Mesendoderm (in vitro differentiated cells): ENCODE results near the gene MOB4.
A peak's percentile ranks its signal among the peaks of the same experiment; 100 is the strongest.

Experiments
- DNase-seq: peaks from one replicate; pipeline ENCODE4 v3.0.0; 2013
- H2AK5ac ChIP-seq: 2 replicates; pipeline ENCODE4 v1.6.1; 2013; ENCODE audit warnings: low read length, inconsistent platforms
- H2BK120ac ChIP-seq: 2 replicates; pipeline ENCODE4 v1.6.1; 2013; ENCODE audit warnings: low read depth, mild to moderate bottlenecking, low read length, moderate library complexity, mixed read lengths
- H2BK15ac ChIP-seq: replicated peaks from 2 replicates; pipeline ENCODE4 v1.6.1; 2013; ENCODE audit warnings: low read depth, mild to moderate bottlenecking, moderate library complexity
- H2BK5ac ChIP-seq: 2 replicates; pipeline ENCODE4 v1.6.1; 2013; ENCODE audit warnings: low read length, inconsistent platforms
- H3K18ac ChIP-seq: 2 replicates; pipeline ENCODE4 v1.6.1; 2013; ENCODE audit warnings: mild to moderate bottlenecking, low read length, mixed read lengths
- H3K23ac ChIP-seq: one replicate; pipeline ENCODE4 v1.6.1; 2013; ENCODE audit warnings: low read length
- H3K27ac ChIP-seq: 2 replicates; pipeline ENCODE4 v1.5.1; 2013; ENCODE audit warnings: low read depth, mild to moderate bottlenecking, inconsistent platforms, low read length, moderate library complexity
- H3K27me3 ChIP-seq: 2 replicates; pipeline ENCODE4 v1.6.1; 2013; ENCODE audit warnings: low read length, control low read depth, mild to moderate bottlenecking, inconsistent platforms; ENCODE audit not compliant: insufficient read depth, poor library complexity
- H3K36me3 ChIP-seq: 2 replicates; pipeline ENCODE4 v1.6.1; 2013; ENCODE audit warnings: low read length, inconsistent platforms; ENCODE audit not compliant: control insufficient read depth, insufficient read depth
- H3K4ac ChIP-seq: one replicate; pipeline ENCODE4 v1.6.1; 2013; ENCODE audit warnings: low read depth, mild to moderate bottlenecking, low read length, moderate library complexity
- H3K4me1 ChIP-seq: 2 replicates; pipeline ENCODE4 v1.6.1; 2013; ENCODE audit warnings: low read depth, low read length, inconsistent platforms; ENCODE audit not compliant: control insufficient read depth
- H3K4me2 ChIP-seq: 2 replicates; pipeline ENCODE4 v1.6.1; 2013; ENCODE audit warnings: low read length
- H3K4me3 ChIP-seq: 2 replicates; pipeline ENCODE4 v1.5.1; 2013; ENCODE audit warnings: mild to moderate bottlenecking, low read length
- H3K56ac ChIP-seq: one replicate; pipeline ENCODE4 v1.6.1; 2013; ENCODE audit warnings: low read length
- H3K79me1 ChIP-seq: 2 replicates; pipeline ENCODE4 v1.6.1; 2013; ENCODE audit warnings: low read length, inconsistent platforms
- H3K79me2 ChIP-seq: 2 replicates; pipeline ENCODE4 v1.6.1; 2013; ENCODE audit warnings: mild to moderate bottlenecking, low read length; ENCODE audit not compliant: control insufficient read depth, insufficient read depth
- H3K9ac ChIP-seq: 2 replicates; pipeline ENCODE4 v1.6.1; 2013; ENCODE audit warnings: low read length, inconsistent platforms
- H4K5ac ChIP-seq: one replicate; pipeline ENCODE4 v1.6.1; 2013; ENCODE audit warnings: low read length
- H4K8ac ChIP-seq: one replicate; pipeline ENCODE4 v1.6.1; 2013; ENCODE audit warnings: low read depth, mild to moderate bottlenecking, control low read depth, low read length, moderate library complexity
- WGBS: extraction: QIAGEN DNeasy Blood & Tissue Kit; methylation state at CpG from one replicate; pipeline ENCODE4 v1.1.7; 2013; ENCODE audit warnings: low lambda C conversion rate, missing lambda C conversion rate; ENCODE audit not compliant: insufficient coverage; ENCODE audit errors: extremely low coverage; 5-methylcytosine and 5-hydroxymethylcytosine counted together

The MOB4 gene

DNA sequence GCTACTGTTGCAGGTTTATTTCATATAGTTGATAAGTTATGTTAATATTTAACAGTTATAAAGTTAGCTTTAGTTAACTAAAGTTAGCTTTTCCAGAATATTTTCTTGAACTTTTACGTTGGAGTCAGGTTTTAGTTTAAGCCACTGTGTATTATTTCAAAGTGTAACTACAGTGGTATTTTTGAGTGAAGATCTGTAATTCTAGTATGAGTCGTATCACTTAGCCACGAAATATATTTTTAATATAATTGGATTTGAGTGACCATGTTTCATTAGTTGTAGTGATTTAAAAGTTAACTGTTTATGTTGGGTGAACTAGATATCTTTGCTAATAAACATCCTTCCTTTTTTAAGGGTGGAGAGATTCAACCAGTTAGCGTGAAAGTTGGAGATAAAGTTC is 13.2 kb upstream of the MOB4 start:
- Histone ChIP-seq H4K5ac (no peak overlapping the region), H3K79me1 (peaks cover 5% of the 10 kb centered on the region)
- WGBS = no CpG with 5 or more reads among the region's 4 CpGs

DNA sequence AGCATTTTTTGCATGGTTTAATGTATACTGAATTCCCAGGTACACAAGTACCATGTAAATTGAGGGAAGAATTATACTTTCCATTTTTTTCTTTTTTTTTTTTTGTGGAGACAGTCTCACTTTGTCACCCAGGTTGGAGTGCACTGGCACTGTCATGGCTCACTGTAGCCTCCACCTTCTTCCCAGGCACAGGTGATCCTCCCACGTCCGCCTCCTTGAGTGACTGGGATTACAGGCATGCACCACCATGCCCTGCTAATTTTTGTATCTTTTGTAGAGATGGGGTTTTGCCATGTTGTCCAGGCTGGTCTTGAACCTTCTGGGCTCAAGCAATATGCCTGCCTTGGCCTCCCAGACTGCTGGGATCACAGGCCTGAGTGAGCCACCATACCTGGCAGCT is 11.9 kb upstream of the MOB4 start:
- Histone ChIP-seq H3K4me1 (peaks cover 2% of the 10 kb centered on the region), H3K4me2 (no peak overlapping the region), H3K4ac (no peak overlapping the region), H3K23ac (no peak overlapping the region), H2BK5ac (no peak overlapping the region), H3K56ac (no peak overlapping the region), H4K5ac (no peak overlapping the region), H3K27ac (no peak overlapping the region), H2BK120ac (no peak overlapping the region), H3K79me1 (peaks cover 5% of the 10 kb centered on the region), H3K79me2 (peaks cover 35% of the 10 kb centered on the region), H2AK5ac (no peak overlapping the region), H3K9ac (no peak overlapping the region), H4K8ac (no peak overlapping the region), H3K4me3 (no peak overlapping the region), H3K18ac (no peak overlapping the region), H3K27me3 (no peaks in the 10 kb centered on the region), H3K36me3 (no peaks in the 10 kb centered on the region), H2BK15ac (no peak overlapping the region)
- no CpG with 5 or more reads among the region's 2 CpGs for WGBS
- DNase-seq = no peak

More for the DNA sequence above, 13.2 kb upstream of the MOB4 start:
- H3K23ac ChIP-seq = no peak overlapping the region
- no peak overlapping the region for H3K4me2 ChIP-seq
- no peak overlapping the region for H3K4me3 ChIP-seq
- no peaks in the 10 kb centered on the region for H3K36me3 ChIP-seq
- no peak overlapping the region for H3K9ac ChIP-seq
- H2AK5ac ChIP-seq = no peak overlapping the region
- no peak overlapping the region for H2BK120ac ChIP-seq
- no peak overlapping the region for H2BK5ac ChIP-seq
- H4K8ac ChIP-seq = no peak overlapping the region
- no peak for DNase-seq
- H2BK15ac ChIP-seq = no peak overlapping the region
- peaks cover 48% of the 10 kb centered on the region for H3K79me2 ChIP-seq
- peaks cover 2% of the 10 kb centered on the region for H3K4me1 ChIP-seq
- H3K4ac ChIP-seq = no peak overlapping the region
- no peak overlapping the region for H3K27ac ChIP-seq
- H3K18ac ChIP-seq = no peak overlapping the region
- H3K27me3 ChIP-seq = no peaks in the 10 kb centered on the region
- H3K56ac ChIP-seq = no peak overlapping the region

DNA sequence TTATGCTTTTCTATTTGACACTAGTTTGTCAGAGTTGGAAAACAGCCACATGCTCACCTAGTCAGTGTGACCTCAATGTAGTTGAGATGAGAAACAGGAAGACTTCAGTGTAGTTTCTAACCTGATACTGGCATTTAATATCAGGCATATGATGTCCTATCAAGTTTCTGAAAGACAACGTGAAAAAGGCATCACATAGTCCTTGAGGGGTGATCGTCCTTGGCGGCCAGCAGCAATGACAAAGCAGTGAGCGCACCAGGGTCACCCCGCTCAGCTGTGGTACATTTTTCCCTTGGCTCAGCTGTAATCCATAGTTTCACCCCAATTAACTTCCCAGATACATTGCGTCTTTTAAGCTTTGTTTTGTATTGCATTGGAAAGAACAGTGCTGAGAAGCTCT is 11.4 kb upstream of the MOB4 start:
- H3K36me3 ChIP-seq = no peaks in the 10 kb centered on the region
- no peak overlapping the region for H2BK5ac ChIP-seq
- H3K27me3 ChIP-seq = no peaks in the 10 kb centered on the region
- no peak overlapping the region for H2BK15ac ChIP-seq
- no peak for DNase-seq
- H3K4me1 ChIP-seq = peaks cover 2% of the 10 kb centered on the region
- H3K79me1 ChIP-seq = peaks cover 5% of the 10 kb centered on the region
- no peak overlapping the region for H3K4ac ChIP-seq
- H3K4me3 ChIP-seq = no peak overlapping the region
- WGBS = no CpG with 5 or more reads among the region's 6 CpGs
- no peak overlapping the region for H4K5ac ChIP-seq
- no peak overlapping the region for H3K18ac ChIP-seq
- no peak overlapping the region for H3K56ac ChIP-seq
- H4K8ac ChIP-seq = no peak overlapping the region
- peaks cover 30% of the 10 kb centered on the region for H3K79me2 ChIP-seq
- no peak overlapping the region for H3K4me2 ChIP-seq
- no peak overlapping the region for H3K23ac ChIP-seq
- no peak overlapping the region for H3K27ac ChIP-seq
- no peak overlapping the region for H2AK5ac ChIP-seq
- H3K9ac ChIP-seq = no peak overlapping the region
- H2BK120ac ChIP-seq = no peak overlapping the region

GRCh38 chr2:197506658-197507057 is 9.2 kb upstream of the MOB4 start:
- Histone ChIP-seq H2AK5ac (no peak overlapping the region), H2BK5ac (no peak overlapping the region), H3K4me1 (peaks cover 2% of the 10 kb centered on the region), H2BK120ac (no peak overlapping the region), H4K5ac (no peak overlapping the region), H3K56ac (no peak overlapping the region), H3K4me2 (no peak overlapping the region), H3K36me3 (no peaks in the 10 kb centered on the region), H2BK15ac (no peak overlapping the region), H3K27me3 (no peaks in the 10 kb centered on the region), H3K23ac (no peak overlapping the region), H4K8ac (no peak overlapping the region), H3K18ac (no peak overlapping the region), H3K9ac (no peak overlapping the region), H3K4ac (no peak overlapping the region), H3K27ac (no peak overlapping the region), H3K79me2 (peaks cover 15% of the 10 kb centered on the region), H3K4me3 (no peak overlapping the region), H3K79me1 (peaks cover 5% of the 10 kb centered on the region)
- no peak for DNase-seq
- no CpG with 5 or more reads among the region's 5 CpGs for whole genome bisulfite sequencing

DNA sequence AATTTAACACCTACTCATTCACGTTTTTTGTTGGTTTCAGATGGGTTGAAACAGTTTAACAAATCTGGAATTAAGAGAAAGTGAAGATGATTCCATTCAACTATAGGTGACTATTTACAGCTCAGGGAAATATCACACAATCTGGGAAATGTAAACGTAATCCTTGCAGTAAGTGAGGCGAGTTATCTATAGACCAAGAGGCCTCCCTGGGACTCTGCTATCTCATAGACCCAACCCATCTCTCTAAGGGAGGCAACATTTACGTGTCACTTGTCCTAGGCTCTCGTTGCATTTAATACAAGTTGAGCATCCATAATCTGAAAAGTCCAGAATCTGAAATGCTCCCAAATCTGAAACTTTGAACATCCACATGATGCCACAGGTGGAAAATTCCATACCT is 2.0 kb upstream of the MOB4 start:
- Histone ChIP-seq H2AK5ac (no peak overlapping the region), H2BK15ac (no peak overlapping the region), H2BK120ac (no peak overlapping the region), H3K4me1 (no peaks in the 10 kb centered on the region), H3K18ac (no peak overlapping the region), H3K36me3 (no peaks in the 10 kb centered on the region), H3K9ac (no peak overlapping the region), H3K27me3 (no peaks in the 10 kb centered on the region), H3K23ac (no peak overlapping the region), H4K5ac (no peak overlapping the region), H3K4ac (no peak overlapping the region), H4K8ac (no peak overlapping the region), H3K27ac (no peak overlapping the region), H3K79me1 (no peaks in the 10 kb centered on the region), H3K56ac (no peak overlapping the region), H2BK5ac (no peak overlapping the region), H3K79me2 (peaks cover 23% of the 10 kb centered on the region), H3K4me3 (no peak overlapping the region), H3K4me2 (no peak overlapping the region)
- WGBS = no CpG with 5 or more reads among the region's 5 CpGs
- DNase-seq = peak; percentile 30

DNA sequence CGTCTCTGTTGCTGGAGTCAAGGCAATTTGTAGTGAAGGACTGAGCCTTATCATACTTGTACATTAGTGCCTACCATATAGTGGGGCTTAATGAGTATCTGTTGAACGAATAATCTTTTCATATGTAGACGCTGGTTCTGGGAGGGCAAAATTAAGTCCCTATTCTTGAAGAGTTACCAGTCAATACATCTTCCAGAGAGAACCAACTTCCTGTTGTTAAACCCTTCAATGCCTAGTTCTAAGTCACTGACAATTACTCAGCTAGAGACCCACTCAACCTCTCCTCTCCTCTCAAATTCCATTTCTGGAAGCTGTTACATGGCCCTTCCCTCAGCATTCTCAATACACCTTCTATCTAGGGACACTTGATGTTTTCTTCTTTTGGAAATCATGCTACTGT is 1.1 kb upstream of the MOB4 start:
- H4K8ac ChIP-seq = no peak overlapping the region
- peak overlapping the region; percentile 27 for H3K56ac ChIP-seq
- H3K9ac ChIP-seq = no peak overlapping the region
- H3K18ac ChIP-seq = no peak overlapping the region
- H2AK5ac ChIP-seq = no peak overlapping the region
- no peaks in the 10 kb centered on the region for H3K27me3 ChIP-seq
- no peaks in the 10 kb centered on the region for H3K4me1 ChIP-seq
- H3K4ac ChIP-seq = no peak overlapping the region
- peaks cover 27% of the 10 kb centered on the region for H3K79me2 ChIP-seq
- H3K4me2 ChIP-seq = no peak overlapping the region
- no peak overlapping the region for H4K5ac ChIP-seq
- peak; percentile 39 for DNase-seq
- no CpG with 5 or more reads among the region's 3 CpGs for WGBS
- H3K79me1 ChIP-seq = no peaks in the 10 kb centered on the region
- no peaks in the 10 kb centered on the region for H3K36me3 ChIP-seq
- H3K27ac ChIP-seq = no peak overlapping the region
- H2BK120ac ChIP-seq = no peak overlapping the region
- no peak overlapping the region for H2BK5ac ChIP-seq
- no peak overlapping the region for H3K23ac ChIP-seq
- no peak overlapping the region for H2BK15ac ChIP-seq
- H3K4me3 ChIP-seq = no peak overlapping the region
